IgD-negative memory B cell (primary cell): ENCODE results near the gene FAM217B. TPM values are rescaled to one million over a fixed set of nuclear protein-coding genes. Genes with fewer than 3 reads are reported as not detected.
A peak's percentile ranks its signal among the peaks of the same experiment; 100 is the strongest.
"Not testable (repeated sequence)": the region's sequence is repeated elsewhere in the genome, so short reads cannot be mapped to it uniquely, and the experiment has no call there.

Experiments
- H3K27ac Mint-ChIP-seq, 3 donors: one replicate each; pipeline ENCODE4 v1.8.0; 2020 to 2022; ENCODE audit warnings: mild to moderate bottlenecking in 3 of 3, mixed read lengths in 3 of 3, moderate library complexity in 1 of 3
- H3K27me3 Mint-ChIP-seq: one replicate; pipeline ENCODE4 v1.8.0; 2021; ENCODE audit warnings: mixed read lengths
- H3K36me3 Mint-ChIP-seq: one replicate; pipeline ENCODE4 v1.8.0; 2020; ENCODE audit warnings: mild to moderate bottlenecking, mixed read lengths
- H3K4me1 Mint-ChIP-seq, 3 donors: one replicate each; pipeline ENCODE4 v1.8.0; 2020 to 2022; ENCODE audit warnings: mixed read lengths in 3 of 3, mild to moderate bottlenecking in 1 of 3
- H3K4me3 Mint-ChIP-seq, 4 donors: one replicate each; pipeline ENCODE4 v1.8.0; 2020 to 2022; ENCODE audit warnings: mild to moderate bottlenecking in 4 of 4, mixed read lengths in 4 of 4, moderate library complexity in 3 of 4
- H3K9me3 Mint-ChIP-seq, 3 donors: one replicate each; pipeline ENCODE4 v1.8.0; 2020 to 2021; ENCODE audit warnings: mixed read lengths in 3 of 3, mild to moderate bottlenecking in 1 of 3
- polyA plus RNA-seq: library from polyadenylated mRNA; unstranded; fragments of 300-500 nt; fragmentation: Illumina TruSeq; gene quantifications from one replicate; pipeline ENCODE4 v1.2.3, GENCODE V29; 2021

The FAM217B gene
- polyA plus RNA-seq, 1 donor from 2014 or later: 24.9 TPM

DNA sequence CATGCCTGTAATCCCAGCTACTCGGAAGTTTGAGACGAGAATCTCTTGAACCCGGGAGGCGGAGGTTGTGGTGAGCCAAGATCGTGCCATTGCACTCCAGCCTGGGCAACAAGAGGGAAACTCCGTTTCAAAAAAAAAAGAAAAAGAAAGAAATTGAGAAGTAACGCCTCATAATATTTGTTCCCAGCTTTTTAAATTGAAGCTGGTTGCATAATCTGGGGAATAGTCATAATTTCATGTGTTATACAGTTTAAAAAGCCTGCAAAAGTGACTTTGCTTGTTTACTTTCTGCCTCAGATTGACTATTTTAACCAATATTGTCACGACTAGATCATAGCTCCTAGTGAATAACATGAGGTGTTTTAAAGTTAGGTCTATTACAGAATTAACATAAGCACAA is 7.2 kb downstream of the FAM217B start:
- H3K36me3 Mint-ChIP-seq: peaks cover 2% of the 10 kb centered on the region
- H3K27ac Mint-ChIP-seq: no peak overlapping the region
- H3K27me3 Mint-ChIP-seq: no peaks in the 10 kb centered on the region
- no peak overlapping the region for H3K4me3 Mint-ChIP-seq
- H3K4me1 Mint-ChIP-seq: peaks cover 9 to 16% (median 15%) of the 10 kb centered on the region in 3 donors
- H3K9me3 Mint-ChIP-seq: no peaks in the 10 kb centered on the region

DNA sequence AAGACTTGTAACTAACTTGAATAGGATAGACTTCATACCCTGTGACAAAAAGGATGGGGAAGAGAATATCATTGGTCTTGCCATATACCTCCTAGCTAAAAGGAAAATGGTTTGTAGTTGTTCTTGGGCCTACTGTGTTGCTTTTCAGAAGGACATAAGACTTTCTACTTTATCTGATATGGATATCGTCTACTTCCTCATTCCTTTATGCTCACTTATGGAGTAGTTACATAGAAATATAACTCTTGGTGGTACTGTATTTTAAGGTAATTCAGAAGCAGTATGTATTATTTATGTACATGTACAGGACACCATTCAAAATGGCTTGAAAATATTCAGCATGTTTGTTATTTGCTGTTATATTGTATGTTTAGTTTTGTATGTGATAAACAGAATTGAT is 8.0 kb downstream of the FAM217B start:
- Mint-ChIP-seq H3K4me3 (no peak overlapping the region), H3K9me3 (no peaks in the 10 kb centered on the region), H3K27me3 (no peaks in the 10 kb centered on the region), H3K36me3 (peaks cover 2% of the 10 kb centered on the region), H3K4me1 (peaks cover 9 to 15% (median 15%) of the 10 kb centered on the region in 3 donors), H3K27ac (peak overlapping the region in 1 of 3 donors; percentile 69)

DNA sequence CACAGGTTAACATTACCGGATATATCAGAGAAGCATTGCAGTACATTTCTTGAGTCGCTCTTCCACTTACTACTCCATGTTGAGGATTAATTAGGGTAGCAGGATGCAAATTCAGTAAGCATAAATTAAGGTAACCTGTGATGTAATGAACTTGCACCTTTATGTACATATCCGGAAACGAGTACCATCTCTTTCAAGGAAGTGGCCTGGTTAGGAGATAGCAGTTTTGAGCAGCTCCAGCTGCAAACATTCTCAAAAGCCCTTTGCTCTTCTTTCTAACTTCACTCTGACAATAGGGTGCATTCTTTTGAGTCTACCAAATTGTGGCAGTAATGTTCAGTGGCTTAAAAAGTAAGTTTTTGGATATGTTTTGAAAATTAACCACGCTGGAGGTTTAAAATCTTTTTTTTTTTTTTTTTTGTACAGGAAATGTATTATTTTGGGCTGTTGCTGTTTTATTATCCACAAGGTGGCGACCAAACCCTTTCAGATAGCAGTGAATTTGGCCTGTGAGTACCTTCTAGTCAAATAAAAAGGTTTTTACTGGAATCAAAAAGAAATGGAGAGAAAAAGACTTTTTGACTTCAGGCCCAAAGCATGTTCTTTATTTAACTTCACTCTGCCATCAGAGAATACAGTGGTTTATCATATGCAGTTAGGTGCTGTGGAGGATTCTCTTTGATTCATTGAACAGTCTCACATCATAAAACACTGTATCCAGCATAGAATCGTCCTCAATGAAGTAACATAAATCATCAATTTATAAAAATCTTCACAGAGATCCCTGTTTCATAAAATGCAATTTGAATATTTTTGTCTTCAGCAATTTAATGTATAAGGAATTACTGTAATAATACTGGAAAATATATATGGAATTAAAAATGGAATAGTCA is 8.9 kb downstream of the FAM217B start:
- H3K9me3 Mint-ChIP-seq: no peaks in the 10 kb centered on the region
- H3K36me3 Mint-ChIP-seq: peaks cover 2% of the 10 kb centered on the region
- no peaks in the 10 kb centered on the region for H3K27me3 Mint-ChIP-seq
- H3K27ac Mint-ChIP-seq: peak overlapping the region; percentile 69 to 91 (median 87)
- H3K4me1 Mint-ChIP-seq: peaks cover 9 to 15% (median 15%) of the 10 kb centered on the region in 3 donors
- H3K4me3 Mint-ChIP-seq: peak overlapping the region in 3 of 4 donors; percentile 17 to 83 (median 19)

DNA sequence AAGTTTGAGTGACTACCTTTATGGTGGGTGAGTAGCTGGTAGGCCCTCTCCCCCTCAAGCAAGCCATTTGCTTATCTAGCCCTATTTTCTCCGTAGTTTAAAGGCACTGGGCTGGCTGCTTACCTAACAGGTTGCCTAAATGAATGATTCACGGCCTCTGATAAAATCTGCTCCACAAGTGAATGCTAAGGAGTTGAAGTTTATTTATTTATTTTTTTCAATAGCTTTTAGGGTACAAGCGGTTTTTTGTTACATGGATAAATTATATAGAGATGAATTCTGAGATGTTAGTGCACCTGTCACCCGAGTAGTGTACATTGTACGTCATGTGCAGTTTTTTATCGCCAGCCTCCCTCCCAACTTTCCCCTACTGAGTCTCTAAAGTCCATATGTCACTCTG is 9.7 kb downstream of the FAM217B start:
- Mint-ChIP-seq H3K36me3 (peaks cover 2% of the 10 kb centered on the region), H3K9me3 (no peaks in the 10 kb centered on the region), H3K27me3 (no peaks in the 10 kb centered on the region), H3K27ac (no peak overlapping the region), H3K4me1 (peaks cover 9 to 14% (median 11%) of the 10 kb centered on the region in 3 donors), H3K4me3 (no peak overlapping the region)

- no peaks in the 10 kb centered on the region for H3K36me3 Mint-ChIP-seq
- no peaks in the 10 kb centered on the region for H3K9me3 Mint-ChIP-seq
- H3K27me3 Mint-ChIP-seq: no peaks in the 10 kb centered on the region
- H3K4me3 Mint-ChIP-seq: peak overlapping the region in 1 of 4 donors; percentile 49
- H3K27ac Mint-ChIP-seq: no peak overlapping the region
- H3K4me1 Mint-ChIP-seq: no peaks in the 10 kb centered on the region
Measured at GRCh38 chr20:59954718-59955117, 14.5 kb downstream of the FAM217B start.

DNA sequence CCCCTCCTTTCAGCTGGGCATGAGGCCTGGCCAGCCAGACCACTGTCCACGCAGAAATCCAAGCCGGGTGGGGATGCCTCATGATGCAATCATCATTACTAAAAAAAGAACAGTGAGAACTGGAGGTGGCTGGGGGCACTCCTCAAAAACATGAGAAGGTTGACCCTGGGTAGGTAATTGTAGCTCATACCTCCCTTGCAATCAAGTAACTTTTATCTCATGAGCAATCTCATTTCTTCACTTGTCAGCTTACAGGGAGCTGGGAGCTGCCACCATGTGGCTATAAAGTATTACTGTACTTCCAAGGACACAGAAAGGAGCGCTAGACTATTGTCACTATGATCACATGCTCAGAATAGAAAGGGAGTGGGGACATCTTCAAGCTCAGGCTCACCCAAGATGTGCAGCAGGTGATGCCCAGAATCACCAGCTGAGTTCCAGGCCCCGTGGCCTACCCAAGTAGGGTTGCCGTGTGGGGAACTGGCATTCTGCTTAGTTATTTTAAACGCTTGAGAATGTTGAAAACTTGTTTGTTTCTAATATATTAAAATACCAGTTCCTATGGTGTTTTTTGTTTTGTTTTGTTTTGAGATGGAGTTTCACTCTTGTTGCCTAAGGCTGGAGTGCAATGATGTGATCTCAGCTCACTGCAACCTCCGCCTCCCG is 15.1 kb downstream of the FAM217B start:
- no peaks in the 10 kb centered on the region for H3K4me1 Mint-ChIP-seq
- H3K27me3 Mint-ChIP-seq: no peaks in the 10 kb centered on the region
- H3K9me3 Mint-ChIP-seq: no peaks in the 10 kb centered on the region
- peak overlapping the region in 1 of 4 donors; percentile 49 for H3K4me3 Mint-ChIP-seq
- no peak overlapping the region for H3K27ac Mint-ChIP-seq
- no peaks in the 10 kb centered on the region for H3K36me3 Mint-ChIP-seq

DNA sequence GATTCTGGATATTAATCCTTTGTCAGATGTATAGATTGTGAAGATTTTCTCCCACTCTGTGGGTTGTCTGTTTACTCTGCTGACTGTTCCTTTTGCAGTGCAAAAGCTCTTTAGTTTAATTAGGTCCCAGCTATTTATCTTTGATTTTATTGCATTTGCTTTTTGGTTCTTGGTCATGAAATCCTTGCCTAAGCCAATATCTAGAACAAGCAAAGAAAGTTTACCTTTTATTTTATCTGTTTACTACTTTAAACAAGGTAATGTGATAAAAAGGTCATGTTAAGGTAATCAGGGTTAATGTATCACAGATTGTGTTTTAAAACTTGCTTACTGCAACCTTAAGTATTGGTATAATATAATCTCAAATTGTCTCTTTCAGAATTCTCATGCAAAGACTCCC is 17.4 kb downstream of the FAM217B start:
- not testable (repeated sequence) for H3K4me3 Mint-ChIP-seq, H3K27ac Mint-ChIP-seq, H3K4me1 Mint-ChIP-seq, H3K36me3 Mint-ChIP-seq, H3K27me3 Mint-ChIP-seq, H3K9me3 Mint-ChIP-seq

GRCh38 chr20:59958123-59958522 is 17.9 kb downstream of the FAM217B start, which contains the start of gene CDH26:
Gene CDH26 (plus strand): TSS chr20:59958423. CDS start chr20:59958727, 304 bp downstream.
- H3K27me3 Mint-ChIP-seq: no peaks in the 10 kb centered on the region
- no peaks in the 10 kb centered on the region for H3K36me3 Mint-ChIP-seq
- no peaks in the 10 kb centered on the region for H3K9me3 Mint-ChIP-seq
- H3K4me1 Mint-ChIP-seq: no peaks in the 10 kb centered on the region
- no peak within 1 kb of the TSS for H3K4me3 Mint-ChIP-seq
- peak within 1 kb of the TSS in 1 of 3 donors; percentile 50 for H3K27ac Mint-ChIP-seq

DNA sequence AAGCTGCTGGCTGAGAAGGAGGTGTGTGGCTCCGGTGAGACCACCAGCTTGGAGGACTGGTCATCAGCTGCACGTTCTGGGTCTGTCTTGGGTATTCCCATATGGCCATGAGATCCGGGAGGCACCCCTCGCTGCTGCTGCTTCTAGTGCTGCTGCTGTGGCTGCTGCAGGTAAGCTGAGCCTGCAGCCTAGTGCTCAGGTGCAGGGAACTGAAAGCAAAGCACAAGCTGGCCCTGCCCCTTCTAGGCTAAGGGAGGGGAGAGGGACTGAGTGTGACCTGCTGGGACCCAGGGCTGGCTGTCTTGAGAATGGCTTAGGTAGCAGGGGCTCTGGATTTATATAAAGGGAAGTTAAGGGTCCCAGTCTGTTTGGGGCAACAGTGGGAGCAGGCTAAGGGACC is 18.4 kb downstream of the FAM217B start:
- H3K9me3 Mint-ChIP-seq: no peaks in the 10 kb centered on the region
- H3K4me3 Mint-ChIP-seq: no peak overlapping the region
- H3K27me3 Mint-ChIP-seq: no peaks in the 10 kb centered on the region
- H3K36me3 Mint-ChIP-seq: no peaks in the 10 kb centered on the region
- no peaks in the 10 kb centered on the region for H3K4me1 Mint-ChIP-seq
- no peak overlapping the region for H3K27ac Mint-ChIP-seq

GRCh38 chr20:59961423-59961822 is 21.2 kb downstream of the FAM217B start:
- no peaks in the 10 kb centered on the region for H3K27me3 Mint-ChIP-seq
- H3K27ac Mint-ChIP-seq: no peak overlapping the region
- no peaks in the 10 kb centered on the region for H3K9me3 Mint-ChIP-seq
- H3K36me3 Mint-ChIP-seq: no peaks in the 10 kb centered on the region
- H3K4me1 Mint-ChIP-seq: no peaks in the 10 kb centered on the region
- no peak overlapping the region for H3K4me3 Mint-ChIP-seq

GRCh38 chr20:59962155-59962554 is 22.0 kb downstream of the FAM217B start:
- Mint-ChIP-seq H3K4me1 (no peaks in the 10 kb centered on the region), H3K27ac (no peak overlapping the region), H3K27me3 (no peaks in the 10 kb centered on the region), H3K36me3 (no peaks in the 10 kb centered on the region), H3K4me3 (no peak overlapping the region), H3K9me3 (no peaks in the 10 kb centered on the region)

DNA sequence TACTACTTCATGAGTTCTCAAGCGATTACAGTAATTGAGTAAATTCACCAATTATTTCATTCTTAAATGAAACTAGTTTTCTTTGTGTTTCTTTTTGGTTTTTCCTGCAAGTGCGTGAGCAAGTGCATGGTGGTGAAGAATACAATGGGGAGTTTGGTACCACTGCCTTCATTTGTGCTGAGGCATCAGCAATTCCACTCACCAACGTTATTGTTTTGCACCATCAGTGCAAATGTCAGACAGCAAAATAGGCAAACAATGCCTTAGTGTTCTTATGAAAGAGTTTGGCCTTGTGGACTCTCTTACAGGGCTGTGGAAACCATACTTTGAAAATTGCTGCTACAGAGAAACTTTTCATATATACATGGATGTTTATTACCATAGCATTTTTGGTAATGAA is 26.2 kb downstream of the FAM217B start:
- Mint-ChIP-seq H3K36me3 (no peaks in the 10 kb centered on the region), H3K27me3 (no peaks in the 10 kb centered on the region), H3K9me3 (no peaks in the 10 kb centered on the region), H3K4me3 (no peak overlapping the region), H3K27ac (no peak overlapping the region), H3K4me1 (peaks cover 0 to 2% (median 0%) of the 10 kb centered on the region in 3 donors)

- no peaks in the 10 kb centered on the region for H3K36me3 Mint-ChIP-seq
- no peak overlapping the region for H3K27ac Mint-ChIP-seq
- peaks cover 0 to 4% (median 0%) of the 10 kb centered on the region in 3 donors for H3K9me3 Mint-ChIP-seq
- H3K4me1 Mint-ChIP-seq: peaks cover 0 to 2% (median 0%) of the 10 kb centered on the region in 3 donors
- H3K27me3 Mint-ChIP-seq: no peaks in the 10 kb centered on the region
- no peak overlapping the region for H3K4me3 Mint-ChIP-seq
Measured at GRCh38 chr20:59971428-59971827, 31.2 kb downstream of the FAM217B start.

- Mint-ChIP-seq H3K4me3 (no peak overlapping the region), H3K9me3 (peaks cover 0 to 4% (median 0%) of the 10 kb centered on the region in 3 donors), H3K27ac (no peak overlapping the region), H3K27me3 (no peaks in the 10 kb centered on the region), H3K36me3 (no peaks in the 10 kb centered on the region), H3K4me1 (peaks cover 0 to 2% (median 0%) of the 10 kb centered on the region in 3 donors)
Measured at GRCh38 chr20:59972037-59972801, 32.0 kb downstream of the FAM217B start.
